Skeletal muscle tissue (tissue), 4 donors: ENCODE measurements around the gene PTPRN2. TPM values are rescaled to one million over a fixed set of nuclear protein-coding genes. Genes with fewer than 3 reads are reported as not detected.

Source experiments
- H3K27ac ChIP-seq: one replicate; pipeline ENCODE4 v1.7.0; 2013; ENCODE audit warnings: mild to moderate bottlenecking, low read depth, low read length, inconsistent platforms
- H3K27me3 ChIP-seq, 3 donors: one replicate each; pipeline ENCODE4 v1.7.0; 2013; ENCODE audit warnings: low read length in 3 of 3; ENCODE audit not compliant: control insufficient read depth in 3 of 3, insufficient read depth in 3 of 3
- H3K36me3 ChIP-seq, 3 donors: one replicate each; pipeline ENCODE4 v1.7.0; 2013; ENCODE audit warnings: low read length in 3 of 3; ENCODE audit not compliant: control insufficient read depth in 3 of 3, insufficient read depth in 3 of 3
- H3K4me1 ChIP-seq, 3 donors: one replicate each; pipeline ENCODE4 v1.7.0; 2013; ENCODE audit warnings: low read length in 3 of 3, mild to moderate bottlenecking in 3 of 3; ENCODE audit not compliant: control insufficient read depth in 3 of 3, insufficient read depth in 3 of 3
- H3K4me3 ChIP-seq, 3 donors: one replicate each; pipeline ENCODE4 v1.7.0; 2013; ENCODE audit warnings: low read length in 3 of 3
- H3K9ac ChIP-seq, 3 donors: one replicate each; pipeline ENCODE4 v1.7.0; 2013; ENCODE audit warnings: low read length in 3 of 3, mild to moderate bottlenecking in 3 of 3, moderate library complexity in 2 of 3, low read depth in 1 of 3
- H3K9me3 ChIP-seq, 3 donors: one replicate each; pipeline ENCODE4 v1.7.0; 2013; ENCODE audit warnings: low read length in 3 of 3; ENCODE audit not compliant: control insufficient read depth in 3 of 3
- total RNA-seq: library from RNA; depleted of rRNA; stranded (reverse); fragments of >200 nt; gene quantifications from one replicate; pipeline ENCODE4 v1.2.3, GENCODE V29; 2014
- donor health status: Osteomylitis.

The PTPRN2 gene
- total RNA-seq, 1 donor from 2014 or later = 1.6 TPM

- no peak overlapping the region for H3K27ac ChIP-seq
- H3K4me1 ChIP-seq = no peaks in the 10 kb centered on the region
- peaks cover 0 to 4% (median 2%) of the 10 kb centered on the region in 3 donors for H3K9me3 ChIP-seq
- H3K27me3 ChIP-seq = peaks cover 0 to 17% (median 0%) of the 10 kb centered on the region in 3 donors
- no peaks in the 10 kb centered on the region for H3K36me3 ChIP-seq
- H3K4me3 ChIP-seq = no peak overlapping the region
- no peak overlapping the region for H3K9ac ChIP-seq
These were observed 829.0 kb downstream of the PTPRN2 start for GRCh38 chr7:157758468-157759245.

GRCh38 chr7:157757776-157758467 lies 829.7 kb downstream of the PTPRN2 start:
- Histone ChIP-seq H3K4me1 (no peaks in the 10 kb centered on the region), H3K27ac (no peak overlapping the region)

DNA sequence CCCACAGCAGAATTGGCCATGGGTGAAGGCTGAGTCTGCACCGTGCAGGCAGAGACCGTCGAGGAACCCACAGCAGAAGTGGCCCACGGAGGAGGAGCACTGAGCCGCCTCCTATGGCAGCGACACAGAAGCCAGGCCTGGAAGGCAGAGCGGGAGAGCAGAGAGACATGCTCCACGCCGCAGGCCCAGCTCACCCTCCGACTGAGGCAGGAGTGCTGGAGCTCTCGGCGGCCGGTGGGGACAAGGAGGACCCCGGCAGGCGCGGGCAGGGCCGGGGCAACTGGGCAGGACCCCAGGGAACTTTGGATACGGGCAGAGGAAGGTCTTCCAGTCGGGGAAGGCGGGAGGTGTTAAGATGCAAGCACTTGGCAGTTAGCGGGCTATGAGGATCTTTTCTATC lies 830.4 kb downstream of the PTPRN2 start:
- H3K4me3 ChIP-seq = no peak overlapping the region
- H3K4me1 ChIP-seq = no peaks in the 10 kb centered on the region
- H3K27ac ChIP-seq = no peak overlapping the region
- H3K9ac ChIP-seq = no peak overlapping the region
- H3K9me3 ChIP-seq = peaks cover 0 to 4% (median 2%) of the 10 kb centered on the region in 3 donors
- no peaks in the 10 kb centered on the region for H3K36me3 ChIP-seq
- peaks cover 3 to 23% (median 5%) of the 10 kb centered on the region in 3 donors for H3K27me3 ChIP-seq

More at GRCh38 chr7:157757776-157758467, 829.7 kb downstream of the PTPRN2 start:
- H3K9ac ChIP-seq = no peak overlapping the region
- no peak overlapping the region for H3K4me3 ChIP-seq
- peaks cover 0 to 4% (median 2%) of the 10 kb centered on the region in 3 donors for H3K9me3 ChIP-seq
- H3K27me3 ChIP-seq = peaks cover 0 to 20% (median 5%) of the 10 kb centered on the region in 3 donors
- H3K36me3 ChIP-seq = no peaks in the 10 kb centered on the region

GRCh38 chr7:157755741-157756140 lies 831.9 kb downstream of the PTPRN2 start:
- peaks cover 3 to 30% (median 5%) of the 10 kb centered on the region in 3 donors for H3K27me3 ChIP-seq
- no peaks in the 10 kb centered on the region for H3K4me1 ChIP-seq
- no peaks in the 10 kb centered on the region for H3K36me3 ChIP-seq
- H3K27ac ChIP-seq = no peak overlapping the region
- H3K4me3 ChIP-seq = no peak overlapping the region
- no peak overlapping the region for H3K9ac ChIP-seq
- H3K9me3 ChIP-seq = peaks cover 0 to 4% (median 2%) of the 10 kb centered on the region in 3 donors

- peaks cover 0 to 4% (median 2%) of the 10 kb centered on the region in 3 donors for H3K9me3 ChIP-seq
- H3K27ac ChIP-seq = no peak overlapping the region
- H3K27me3 ChIP-seq = peaks cover 3 to 25% (median 5%) of the 10 kb centered on the region in 3 donors
- H3K4me1 ChIP-seq = no peaks in the 10 kb centered on the region
- H3K4me3 ChIP-seq = no peak overlapping the region
- no peak overlapping the region for H3K9ac ChIP-seq
- no peaks in the 10 kb centered on the region for H3K36me3 ChIP-seq
These were observed 833.2 kb downstream of the PTPRN2 start for GRCh38 chr7:157754416-157754790.

DNA sequence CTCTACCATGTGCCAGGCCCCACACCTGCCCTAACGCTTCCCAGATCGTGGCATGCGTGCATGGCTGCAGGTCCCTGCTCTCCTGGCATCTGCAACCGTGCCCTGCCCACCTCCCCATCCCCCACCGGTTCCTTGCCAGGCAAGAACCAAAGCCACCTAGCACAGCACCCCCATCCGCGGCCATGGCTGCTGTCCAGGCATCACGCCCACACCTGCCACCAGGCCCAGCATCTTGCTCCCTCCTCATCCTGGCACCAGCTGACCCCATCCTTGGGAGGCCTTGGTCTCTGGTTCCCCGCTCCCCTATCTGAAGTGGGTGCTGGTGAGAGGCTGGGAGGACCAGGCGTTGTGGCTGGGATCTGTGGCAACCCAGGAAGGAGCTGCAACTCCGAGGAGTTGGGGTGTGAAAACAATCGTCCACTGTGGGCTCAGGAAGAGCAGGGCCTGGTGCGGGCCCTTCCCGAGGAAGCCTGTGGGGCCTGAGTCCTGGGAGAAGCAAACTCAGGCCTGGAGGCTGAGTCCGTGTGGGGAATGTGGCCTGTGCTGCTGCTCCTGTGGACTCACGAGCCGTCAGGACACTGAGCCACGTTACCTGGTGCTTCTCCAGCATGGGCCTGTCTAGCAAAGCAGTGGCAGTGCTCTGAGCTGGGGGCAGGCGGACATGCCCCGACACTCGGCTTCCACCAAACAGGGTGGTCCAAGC lies 833.8 kb downstream of the PTPRN2 start:
- Histone ChIP-seq H3K9me3 (peaks cover 0 to 2% (median 0%) of the 10 kb centered on the region in 3 donors), H3K27me3 (peaks cover 3 to 21% (median 5%) of the 10 kb centered on the region in 3 donors), H3K27ac (no peak overlapping the region), H3K36me3 (no peaks in the 10 kb centered on the region), H3K4me3 (no peak overlapping the region), H3K4me1 (no peaks in the 10 kb centered on the region), H3K9ac (no peak overlapping the region)

DNA sequence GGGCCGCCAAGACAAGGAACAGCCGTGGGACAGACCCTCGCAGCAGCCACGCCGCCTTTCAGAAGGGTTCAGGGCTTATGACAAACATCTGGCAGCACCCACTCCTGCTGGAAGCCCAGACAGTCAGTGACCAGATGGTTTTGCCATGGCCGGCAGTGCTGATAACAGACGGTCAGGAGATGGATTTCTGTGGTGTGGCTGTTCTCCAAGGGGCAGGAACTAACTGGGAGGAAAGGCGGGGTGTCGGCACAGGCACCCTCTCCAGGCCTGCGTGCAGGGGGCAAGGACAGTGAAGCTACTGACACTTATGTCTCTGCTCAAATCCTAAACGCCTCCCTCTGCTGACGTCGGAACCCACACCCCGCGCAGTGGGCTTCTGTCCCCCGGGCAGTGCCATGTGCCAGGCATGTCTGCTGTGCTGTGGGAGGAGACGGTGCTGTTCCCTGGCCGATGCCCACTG lies 834.8 kb downstream of the PTPRN2 start:
- H3K27ac ChIP-seq = no peak overlapping the region
- H3K9ac ChIP-seq = no peak overlapping the region
- H3K9me3 ChIP-seq = peaks cover 0 to 2% (median 0%) of the 10 kb centered on the region in 3 donors
- no peaks in the 10 kb centered on the region for H3K36me3 ChIP-seq
- H3K4me3 ChIP-seq = no peak overlapping the region
- peaks cover 3 to 21% (median 5%) of the 10 kb centered on the region in 3 donors for H3K27me3 ChIP-seq
- H3K4me1 ChIP-seq = no peaks in the 10 kb centered on the region

DNA sequence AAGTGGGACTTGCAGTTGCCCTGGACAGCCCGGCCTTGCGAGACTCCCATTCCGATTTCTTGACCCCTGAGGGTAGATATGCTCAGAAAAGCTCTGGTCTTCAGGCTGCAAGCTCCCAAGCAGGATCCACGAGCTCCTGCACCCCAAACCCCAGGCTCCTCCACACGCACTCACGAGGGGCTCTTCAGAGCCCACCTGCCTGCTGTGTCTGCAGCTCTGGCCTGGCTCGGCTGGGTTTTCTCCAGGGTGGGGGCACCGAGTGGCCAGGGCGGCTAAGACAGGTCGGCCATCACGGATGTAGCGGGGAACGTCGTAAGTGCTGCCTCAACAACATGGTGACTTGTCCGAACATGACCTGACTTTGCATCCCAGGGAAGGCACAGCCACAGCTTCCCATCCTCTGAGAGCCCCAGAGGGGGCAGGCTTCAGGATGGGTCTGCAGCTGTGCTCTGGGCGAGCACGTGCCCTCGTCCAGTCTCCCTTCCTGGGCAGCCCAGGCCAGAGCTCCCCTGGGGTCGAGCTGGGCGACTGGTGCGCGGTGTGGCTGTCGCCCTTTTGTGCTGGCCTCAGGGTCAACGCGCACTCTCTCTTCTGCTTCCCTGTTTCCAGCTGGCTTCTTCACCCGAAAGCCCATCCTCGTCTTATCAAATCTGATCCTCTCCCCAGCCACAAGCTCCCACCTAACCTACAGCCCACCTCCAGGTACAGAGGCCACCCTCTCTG lies 835.5 kb downstream of the PTPRN2 start:
- H3K36me3 ChIP-seq = no peaks in the 10 kb centered on the region
- peaks cover 3 to 21% (median 5%) of the 10 kb centered on the region in 3 donors for H3K27me3 ChIP-seq
- H3K4me3 ChIP-seq = no peak overlapping the region
- H3K4me1 ChIP-seq = no peaks in the 10 kb centered on the region
- no peak overlapping the region for H3K9ac ChIP-seq
- peaks cover 0 to 2% (median 0%) of the 10 kb centered on the region in 3 donors for H3K9me3 ChIP-seq
- H3K27ac ChIP-seq = no peak overlapping the region

GRCh38 chr7:157751406-157751805 lies 836.2 kb downstream of the PTPRN2 start:
- Histone ChIP-seq H3K9me3 (peaks cover 0 to 2% (median 0%) of the 10 kb centered on the region in 3 donors), H3K27me3 (peaks cover 3 to 17% (median 5%) of the 10 kb centered on the region in 3 donors), H3K4me3 (no peak overlapping the region)

More at GRCh38 chr7:157751406-157751805, 836.2 kb downstream of the PTPRN2 start:
- Histone ChIP-seq H3K36me3 (no peaks in the 10 kb centered on the region), H3K4me1 (no peaks in the 10 kb centered on the region), H3K9ac (no peak overlapping the region), H3K27ac (no peak overlapping the region)
